HG03575 (cell line): ENCODE measurements around the gene CD83.
"Not testable (repeated sequence)": the region's sequence is repeated elsewhere in the genome, so short reads cannot be mapped to it uniquely, and the experiment has no call there.

Experiments used
- ATAC-seq: cut with Tn5 transposase; IDR thresholded peaks from one replicate; pipeline ENCODE4 v1.9.1; 2021; ENCODE audit not compliant: unreplicated experiment, insufficient number of reproducible peaks, low FRiP score; ENCODE audit errors: extremely low read depth

Gene CD83

GRCh38 chr6:14117158-14118090, at the start of gene CD83:
CD83 (plus strand) TSS chr6:14117772; CDS start chr6:14117812, 40 bp downstream.
- ATAC-seq: no peak

- no peak for ATAC-seq
These were observed 49.4 kb upstream of the CD83 start for GRCh38 chr6:14068133-14068532.

- ATAC-seq: no peak
These were observed 48.9 kb upstream of the CD83 start for GRCh38 chr6:14068623-14069022.

- ATAC-seq: no peak
These were observed 47.1 kb upstream of the CD83 start for GRCh38 chr6:14070457-14070856.

GRCh38 chr6:14072084-14072483, 45.5 kb upstream of the CD83 start:
- no peak for ATAC-seq

- not testable (repeated sequence) for ATAC-seq
These were observed 43.8 kb upstream of the CD83 start for GRCh38 chr6:14073561-14074354.

- ATAC-seq: no peak
These were observed 43.0 kb upstream of the CD83 start for GRCh38 chr6:14074476-14075094.

GRCh38 chr6:14075095-14075503, 42.5 kb upstream of the CD83 start:
- ATAC-seq: no peak

- ATAC-seq: no peak
These were observed 40.2 kb upstream of the CD83 start for GRCh38 chr6:14077193-14077867.

- ATAC-seq: no peak
These were observed 38.1 kb upstream of the CD83 start for GRCh38 chr6:14079433-14079832.

- no peak for ATAC-seq
These were observed 37.6 kb upstream of the CD83 start for GRCh38 chr6:14079971-14080370.

GRCh38 chr6:14081126-14081525, 36.4 kb upstream of the CD83 start:
- no peak for ATAC-seq

- no peak for ATAC-seq
These were observed 34.8 kb upstream of the CD83 start for GRCh38 chr6:14082771-14083170.

GRCh38 chr6:14083262-14083661, 34.3 kb upstream of the CD83 start:
- ATAC-seq: no peak

GRCh38 chr6:14083751-14084150, 33.8 kb upstream of the CD83 start:
- ATAC-seq: no peak

- no peak for ATAC-seq
These were observed 33.2 kb upstream of the CD83 start for GRCh38 chr6:14084388-14084787.

GRCh38 chr6:14085176-14085787, 32.3 kb upstream of the CD83 start:
- ATAC-seq: no peak

- no peak for ATAC-seq
These were observed 30.9 kb upstream of the CD83 start for GRCh38 chr6:14086701-14087100.
